Gastrocnemius medialis (tissue), 4 donors: ENCODE results near the gene AASS.

ENCODE experiments used
- POLR2A ChIP-seq, 2 donors: fragments of 450-650 bp; IDR thresholded peaks; one replicate each; pipeline ENCODE4 v1.6.1; 2017; ENCODE audit warnings: antibody characterized with exemption in 2 of 2, mild to moderate bottlenecking in 2 of 2, moderate library complexity in 2 of 2
- TF ChIP-seq, protein P1 (sequence below), 5 experiments: fragments of 450-650 bp in 3 of 5; fragments of 200-600 bp in 2 of 5; sonication (generic) in 2 of 5; IDR thresholded peaks in 4 of 5; conservative IDR thresholded peaks in 1 of 5; 1 replicate in 4 of 5; 2 replicates in 1 of 5; pipeline ENCODE4 v1.5.1; 2016 to 2019; ENCODE audit warnings: antibody characterized with exemption in 5 of 5, mild to moderate bottlenecking in 3 of 5, moderate library complexity in 3 of 5

DNA sequence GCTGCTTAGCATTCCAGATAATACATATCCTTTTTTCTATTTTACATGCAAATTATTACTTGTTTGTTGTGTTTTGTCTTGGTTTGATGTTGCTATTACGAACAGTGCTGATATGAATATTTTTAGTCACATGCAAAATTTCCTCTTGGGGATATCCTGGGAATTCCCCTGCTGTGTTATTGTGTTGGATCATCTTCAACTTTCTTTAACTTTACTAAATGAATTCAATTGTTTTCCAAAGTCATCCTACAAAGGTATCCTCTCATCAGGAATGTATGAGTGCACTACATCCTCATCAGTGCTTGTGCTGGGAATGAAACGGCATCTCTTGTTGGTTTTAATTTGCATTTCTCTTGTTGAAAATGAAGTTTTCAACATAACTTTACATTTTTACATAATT is 87.1 kb downstream of the AASS start:
- TF ChIP-seq, protein P1, sequence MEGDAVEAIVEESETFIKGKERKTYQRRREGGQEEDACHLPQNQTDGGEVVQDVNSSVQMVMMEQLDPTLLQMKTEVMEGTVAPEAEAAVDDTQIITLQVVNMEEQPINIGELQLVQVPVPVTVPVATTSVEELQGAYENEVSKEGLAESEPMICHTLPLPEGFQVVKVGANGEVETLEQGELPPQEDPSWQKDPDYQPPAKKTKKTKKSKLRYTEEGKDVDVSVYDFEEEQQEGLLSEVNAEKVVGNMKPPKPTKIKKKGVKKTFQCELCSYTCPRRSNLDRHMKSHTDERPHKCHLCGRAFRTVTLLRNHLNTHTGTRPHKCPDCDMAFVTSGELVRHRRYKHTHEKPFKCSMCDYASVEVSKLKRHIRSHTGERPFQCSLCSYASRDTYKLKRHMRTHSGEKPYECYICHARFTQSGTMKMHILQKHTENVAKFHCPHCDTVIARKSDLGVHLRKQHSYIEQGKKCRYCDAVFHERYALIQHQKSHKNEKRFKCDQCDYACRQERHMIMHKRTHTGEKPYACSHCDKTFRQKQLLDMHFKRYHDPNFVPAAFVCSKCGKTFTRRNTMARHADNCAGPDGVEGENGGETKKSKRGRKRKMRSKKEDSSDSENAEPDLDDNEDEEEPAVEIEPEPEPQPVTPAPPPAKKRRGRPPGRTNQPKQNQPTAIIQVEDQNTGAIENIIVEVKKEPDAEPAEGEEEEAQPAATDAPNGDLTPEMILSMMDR (IDR thresholded peaks at IDR 0.05 in 4 of 5, conservative IDR thresholded peaks at IDR 0.05 in 1 of 5) = no peak
- TF ChIP-seq POLR2A (IDR thresholded peaks at IDR 0.05) = no peak
